Fibroblast of skin of back (primary cell): ENCODE results near the gene ITCH.

Experiments
- DNase-seq: peaks from one replicate; pipeline ENCODE4 v3.0.0-alpha.2; 2013

ITCH gene

GRCh38 chr20:34535301-34535840, 172.3 kb downstream of the ITCH start:
- DNase-seq: no peak

GRCh38 chr20:34535857-34536256, 172.8 kb downstream of the ITCH start:
- no peak for DNase-seq

- peak; percentile 15 for DNase-seq
Observed at GRCh38 chr20:34536798-34537394, 173.8 kb downstream of the ITCH start.

GRCh38 chr20:34537651-34538050, 174.6 kb downstream of the ITCH start:
- DNase-seq: no peak

GRCh38 chr20:34538671-34539123, 175.6 kb downstream of the ITCH start:
- DNase-seq: peak; percentile 30

- DNase-seq: no peak
Observed at GRCh38 chr20:34539756-34540155, 176.7 kb downstream of the ITCH start.

GRCh38 chr20:34540596-34541263, 177.7 kb downstream of the ITCH start:
- DNase-seq: no peak

- DNase-seq: no peak
Observed at GRCh38 chr20:34541264-34541901, 178.3 kb downstream of the ITCH start.

GRCh38 chr20:34541917-34542316, 178.8 kb downstream of the ITCH start:
- DNase-seq: no peak

GRCh38 chr20:34542439-34542838, 179.4 kb downstream of the ITCH start:
- no peak for DNase-seq

- no peak for DNase-seq
Observed at GRCh38 chr20:34543463-34544056, 180.5 kb downstream of the ITCH start.

GRCh38 chr20:34544109-34544796, 181.2 kb downstream of the ITCH start:
- DNase-seq: no peak

GRCh38 chr20:34546751-34547181, 183.7 kb downstream of the ITCH start:
- DNase-seq: no peak

GRCh38 chr20:34547844-34548613, 185.0 kb downstream of the ITCH start:
- no peak for DNase-seq

GRCh38 chr20:34549291-34549928, 186.3 kb downstream of the ITCH start:
- DNase-seq: no peak

GRCh38 chr20:34549929-34550305, 186.8 kb downstream of the ITCH start:
- no peak for DNase-seq

GRCh38 chr20:34552569-34552968, 189.5 kb downstream of the ITCH start:
- DNase-seq: no peak

GRCh38 chr20:34553366-34553867, 190.3 kb downstream of the ITCH start:
- no peak for DNase-seq

GRCh38 chr20:34557936-34558319, 194.9 kb downstream of the ITCH start:
- no peak for DNase-seq

- peak; percentile 96 for DNase-seq
Observed at GRCh38 chr20:34558320-34559218, 195.5 kb downstream of the ITCH start, which contains the start of gene MAP1LC3A. Gene MAP1LC3A, plus strand, starts transcription at chr20:34558718. Its CDS starts 151 bp downstream, at chr20:34558869.
